SJCRH30 (cell line): ENCODE results near the gene CPT2. TPM values are rescaled to one million over a fixed set of nuclear protein-coding genes. Genes with fewer than 3 reads are reported as not detected.
A peak's percentile ranks its signal among the peaks of the same experiment; 100 is the strongest.

Source experiments
- DNase-seq, 2 experiments: peaks; one replicate each; pipeline ENCODE4 v3.0.0-alpha.2; 2015 to 2020
- H3K27ac ChIP-seq: fragments of 250-450 bp; sonication (Bioruptor Pico); 2 replicates; pipeline ENCODE4 v1.5.1; 2020; ENCODE audit warnings: mild to moderate bottlenecking, moderate library complexity
- H3K27me3 ChIP-seq: fragments of 250-450 bp; sonication (Bioruptor Pico); 2 replicates; pipeline ENCODE4 v1.5.1; 2020; ENCODE audit warnings: mild to moderate bottlenecking, moderate library complexity
- H3K36me3 ChIP-seq: fragments of 250-450 bp; sonication (Bioruptor Pico); 2 replicates; pipeline ENCODE4 v1.5.1; 2020; ENCODE audit warnings: mild to moderate bottlenecking, moderate library complexity
- H3K4me1 ChIP-seq: fragments of 250-450 bp; sonication (Bioruptor Pico); 2 replicates; pipeline ENCODE4 v1.5.1; 2020; ENCODE audit warnings: mild to moderate bottlenecking, moderate library complexity
- H3K4me3 ChIP-seq: fragments of 250-450 bp; sonication (Bioruptor Pico); 2 replicates; pipeline ENCODE4 v1.5.1; 2020; ENCODE audit warnings: mild to moderate bottlenecking, moderate library complexity
- H3K9me3 ChIP-seq: fragments of 250-450 bp; sonication (Bioruptor Pico); replicated peaks from 2 replicates; pipeline ENCODE4 v1.5.1; 2020; ENCODE audit warnings: mild to moderate bottlenecking, moderate library complexity
- total RNA-seq: library from RNA; depleted of rRNA; stranded (reverse); fragments of >200 nt; shearing (Covaris generic); gene quantifications from 2 replicates; pipeline ENCODE4 v1.2.3, GENCODE V29; 2014; rRNA removed

CPT2 gene
- 19.0 and 20.0 TPM in 2 replicates for total RNA-seq

GRCh38 chr1:53196485-53197290 is at the start of gene CPT2:
CPT2 (plus strand) TSS chr1:53196824; CDS start chr1:53196944, 120 bp downstream.
- peak within 1 kb of the TSS; percentile 93 for H3K4me3 ChIP-seq
- H3K9me3 ChIP-seq, result no peaks in the 10 kb centered on the region
- peak within 1 kb of the TSS; percentile 69 for H3K27ac ChIP-seq
- H3K36me3 ChIP-seq, result no peaks in the 10 kb centered on the region
- H3K27me3 ChIP-seq, result no peaks in the 10 kb centered on the region
- peaks cover 7% of the 10 kb centered on the region; the same call in 1 of the 2 replicates for H3K4me1 ChIP-seq
- peak; percentile 95 to 97 for DNase-seq

- Histone ChIP-seq H3K9me3 (no peaks in the 10 kb centered on the region), H3K27me3 (no peaks in the 10 kb centered on the region), H3K4me3 (no peak overlapping the region), H3K36me3 (no peaks in the 10 kb centered on the region), H3K4me1 (peaks cover 19% of the 10 kb centered on the region), H3K27ac (peak overlapping the region; percentile 78)
- DNase-seq, result no peak
Observed at GRCh38 chr1:53147174-53147573, 49.5 kb upstream of the CPT2 start.

GRCh38 chr1:53148123-53148522 is 48.5 kb upstream of the CPT2 start:
- H3K36me3 ChIP-seq, result no peaks in the 10 kb centered on the region
- no peaks in the 10 kb centered on the region for H3K9me3 ChIP-seq
- no peak for DNase-seq
- no peaks in the 10 kb centered on the region for H3K27me3 ChIP-seq
- H3K4me3 ChIP-seq, result no peak overlapping the region
- no peak overlapping the region for H3K27ac ChIP-seq
- peaks cover 19% of the 10 kb centered on the region for H3K4me1 ChIP-seq

- DNase-seq, result no peak
- H3K27me3 ChIP-seq, result no peaks in the 10 kb centered on the region
- no peak overlapping the region for H3K4me3 ChIP-seq
- no peaks in the 10 kb centered on the region for H3K4me1 ChIP-seq
- no peaks in the 10 kb centered on the region for H3K9me3 ChIP-seq
- no peak overlapping the region for H3K27ac ChIP-seq
- no peaks in the 10 kb centered on the region for H3K36me3 ChIP-seq
Observed at GRCh38 chr1:53153752-53154151, 42.9 kb upstream of the CPT2 start.

GRCh38 chr1:53154859-53155438 is 41.7 kb upstream of the CPT2 start:
- Histone ChIP-seq H3K4me3 (no peak overlapping the region), H3K9me3 (no peaks in the 10 kb centered on the region), H3K27me3 (no peaks in the 10 kb centered on the region), H3K4me1 (no peaks in the 10 kb centered on the region), H3K27ac (no peak overlapping the region), H3K36me3 (no peaks in the 10 kb centered on the region)
- no peak for DNase-seq

- DNase-seq, result no peak
- Histone ChIP-seq H3K36me3 (no peaks in the 10 kb centered on the region), H3K9me3 (no peaks in the 10 kb centered on the region), H3K27me3 (no peaks in the 10 kb centered on the region; the same call in 1 of the 2 replicates), H3K4me1 (no peaks in the 10 kb centered on the region; the same call in 1 of the 2 replicates), H3K4me3 (no peak overlapping the region), H3K27ac (no peak overlapping the region)
Observed at GRCh38 chr1:53155534-53155933, 41.1 kb upstream of the CPT2 start.

GRCh38 chr1:53155945-53156344 is 40.7 kb upstream of the CPT2 start:
- no peak for DNase-seq
- H3K4me3 ChIP-seq, result no peak overlapping the region
- no peaks in the 10 kb centered on the region for H3K9me3 ChIP-seq
- H3K27ac ChIP-seq, result no peak overlapping the region
- no peaks in the 10 kb centered on the region; the same call in 1 of the 2 replicates for H3K27me3 ChIP-seq
- no peaks in the 10 kb centered on the region for H3K36me3 ChIP-seq
- H3K4me1 ChIP-seq, result no peaks in the 10 kb centered on the region; the same call in 1 of the 2 replicates

GRCh38 chr1:53156783-53157182 is 39.8 kb upstream of the CPT2 start:
- H3K9me3 ChIP-seq, result no peaks in the 10 kb centered on the region
- no peak overlapping the region for H3K4me3 ChIP-seq
- H3K27me3 ChIP-seq, result no peaks in the 10 kb centered on the region; the same call in 1 of the 2 replicates
- no peaks in the 10 kb centered on the region; the same call in 1 of the 2 replicates for H3K4me1 ChIP-seq
- no peak overlapping the region for H3K27ac ChIP-seq
- no peak for DNase-seq
- H3K36me3 ChIP-seq, result no peaks in the 10 kb centered on the region

- Histone ChIP-seq H3K27ac (no peak overlapping the region), H3K27me3 (no peaks in the 10 kb centered on the region; the same call in none of the 2 replicates), H3K4me3 (no peak overlapping the region), H3K9me3 (no peaks in the 10 kb centered on the region), H3K4me1 (no peaks in the 10 kb centered on the region; the same call in 1 of the 2 replicates), H3K36me3 (no peaks in the 10 kb centered on the region)
- no peak for DNase-seq
Observed at GRCh38 chr1:53158900-53159299, 37.7 kb upstream of the CPT2 start.

- Histone ChIP-seq H3K9me3 (no peaks in the 10 kb centered on the region), H3K4me3 (no peak overlapping the region), H3K4me1 (no peaks in the 10 kb centered on the region; the same call in 1 of the 2 replicates), H3K27ac (no peak overlapping the region), H3K27me3 (no peaks in the 10 kb centered on the region; the same call in none of the 2 replicates), H3K36me3 (no peaks in the 10 kb centered on the region)
- DNase-seq, result no peak
Observed at GRCh38 chr1:53160924-53161378, 35.7 kb upstream of the CPT2 start.

GRCh38 chr1:53162621-53163020 is 34.0 kb upstream of the CPT2 start:
- Histone ChIP-seq H3K27me3 (no peaks in the 10 kb centered on the region; the same call in none of the 2 replicates), H3K4me1 (no peaks in the 10 kb centered on the region; the same call in 1 of the 2 replicates), H3K27ac (no peak overlapping the region), H3K4me3 (no peak overlapping the region), H3K9me3 (no peaks in the 10 kb centered on the region), H3K36me3 (no peaks in the 10 kb centered on the region)
- DNase-seq, result no peak

- Histone ChIP-seq H3K36me3 (no peaks in the 10 kb centered on the region), H3K4me3 (no peak overlapping the region), H3K4me1 (no peaks in the 10 kb centered on the region; the same call in 1 of the 2 replicates), H3K27ac (no peak overlapping the region), H3K9me3 (no peaks in the 10 kb centered on the region), H3K27me3 (no peaks in the 10 kb centered on the region; the same call in none of the 2 replicates)
- DNase-seq, result no peak
Observed at GRCh38 chr1:53163291-53163768, 33.3 kb upstream of the CPT2 start.

GRCh38 chr1:53165408-53165961 is 31.1 kb upstream of the CPT2 start:
- no peaks in the 10 kb centered on the region for H3K36me3 ChIP-seq
- no peaks in the 10 kb centered on the region for H3K4me1 ChIP-seq
- DNase-seq, result no peak
- H3K9me3 ChIP-seq, result no peaks in the 10 kb centered on the region
- H3K27me3 ChIP-seq, result no peaks in the 10 kb centered on the region; the same call in 1 of the 2 replicates
- no peak overlapping the region for H3K27ac ChIP-seq
- H3K4me3 ChIP-seq, result no peak overlapping the region

GRCh38 chr1:53166366-53166765 is 30.3 kb upstream of the CPT2 start:
- Histone ChIP-seq H3K27me3 (no peaks in the 10 kb centered on the region; the same call in 1 of the 2 replicates), H3K4me3 (no peak overlapping the region), H3K27ac (no peak overlapping the region), H3K36me3 (no peaks in the 10 kb centered on the region), H3K9me3 (no peaks in the 10 kb centered on the region), H3K4me1 (no peaks in the 10 kb centered on the region)
- DNase-seq, result no peak

- Histone ChIP-seq H3K36me3 (no peaks in the 10 kb centered on the region), H3K4me1 (no peaks in the 10 kb centered on the region), H3K27me3 (no peaks in the 10 kb centered on the region; the same call in 1 of the 2 replicates), H3K9me3 (no peaks in the 10 kb centered on the region), H3K4me3 (no peak overlapping the region), H3K27ac (no peak overlapping the region)
- DNase-seq, result peak in 1 of 2 experiments; percentile 23
Observed at GRCh38 chr1:53166912-53167311, 29.7 kb upstream of the CPT2 start.
